Tibial nerve (tissue), 4 donors: ENCODE data around the gene DZIP1L.

Experiments used
- CTCF ChIP-seq, 5 experiments: fragments of 200-600 bp in 3 of 5; fragments of 450-650 bp in 2 of 5; sonication (generic) in 3 of 5; IDR thresholded peaks; one replicate each; pipeline ENCODE4 v1.5.1; 2016 to 2019; ENCODE audit warnings: antibody characterized with exemption in 5 of 5, mild to moderate bottlenecking in 3 of 5, moderate library complexity in 2 of 5
- EP300 ChIP-seq, 2 donors: sonication (generic); formaldehyde crosslinking; IDR thresholded peaks; one replicate each; pipeline ENCODE4 v1.6.1; 2017; ENCODE audit warnings: antibody characterized with exemption in 2 of 2, mild to moderate bottlenecking in 1 of 2
- POLR2A ChIP-seq, 2 donors: fragments of 450-650 bp; IDR thresholded peaks; one replicate each; pipeline ENCODE4 v1.6.1; 2017; ENCODE audit warnings: antibody characterized with exemption in 2 of 2, mild to moderate bottlenecking in 2 of 2, moderate library complexity in 2 of 2

GRCh38 chr3:138068579-138069174 lies 46.7 kb downstream of the DZIP1L start:
- TF ChIP-seq POLR2A (IDR thresholded peaks at IDR 0.05) (no peak), CTCF (IDR thresholded peaks at IDR 0.05) (peak; percentile 92 to 96 (median 94)), EP300 (IDR thresholded peaks at IDR 0.05) (no peak)
